ENCODE measurements around the gene ACTL7A.

The ACTL7A gene

DNA sequence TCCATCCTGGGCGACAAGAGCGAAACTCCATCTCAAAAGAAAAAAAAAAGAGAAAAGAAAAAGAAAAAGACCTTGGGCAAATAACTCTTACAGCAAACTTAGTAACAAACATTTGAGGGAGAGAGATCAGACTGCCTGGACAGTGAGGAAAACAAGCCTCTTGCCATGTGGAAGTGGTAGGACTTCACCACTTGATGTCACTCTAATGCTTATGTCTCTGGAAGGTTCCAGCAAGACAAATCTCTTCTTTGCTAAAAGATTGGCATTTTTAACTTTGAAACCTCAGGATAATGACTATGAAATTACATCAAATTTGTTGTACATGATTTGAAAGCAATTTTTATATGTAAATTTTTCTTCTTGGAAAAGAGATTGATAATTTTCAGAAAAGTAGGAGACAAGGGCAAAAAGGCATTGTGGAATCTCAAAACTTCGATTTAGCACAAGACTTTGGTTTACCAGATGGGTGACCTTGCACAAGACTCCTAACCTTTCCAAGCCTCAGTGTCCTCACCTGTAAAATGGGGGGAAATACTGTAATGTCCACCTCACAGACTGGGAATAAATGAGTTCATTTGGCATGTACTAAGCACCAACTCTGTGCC, 11.7 kb upstream of the ACTL7A start:
- DNase-seq (ENCODE audit: low spot score) = no peak

DNA sequence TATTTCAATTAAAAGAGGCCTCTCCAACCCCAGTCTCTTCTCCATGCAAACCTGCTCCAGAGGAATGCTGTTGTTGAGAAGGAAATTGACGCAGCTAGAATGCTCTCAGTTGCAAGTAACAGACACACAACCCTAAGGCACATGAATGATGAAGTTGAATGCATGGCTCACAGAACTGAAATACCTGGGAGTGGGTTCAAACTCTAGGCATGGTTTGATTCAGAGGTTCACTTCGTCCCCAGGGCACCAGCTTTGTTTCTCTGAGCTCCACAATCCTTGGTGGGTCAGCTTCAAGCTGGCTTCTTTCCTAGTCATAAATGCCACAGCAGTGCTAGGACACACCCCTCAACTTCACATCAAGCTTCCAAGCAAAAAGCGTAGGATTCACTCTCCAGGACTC, 10.9 kb upstream of the ACTL7A start:
- DNase-seq (ENCODE audit: low spot score) = no peak

DNA sequence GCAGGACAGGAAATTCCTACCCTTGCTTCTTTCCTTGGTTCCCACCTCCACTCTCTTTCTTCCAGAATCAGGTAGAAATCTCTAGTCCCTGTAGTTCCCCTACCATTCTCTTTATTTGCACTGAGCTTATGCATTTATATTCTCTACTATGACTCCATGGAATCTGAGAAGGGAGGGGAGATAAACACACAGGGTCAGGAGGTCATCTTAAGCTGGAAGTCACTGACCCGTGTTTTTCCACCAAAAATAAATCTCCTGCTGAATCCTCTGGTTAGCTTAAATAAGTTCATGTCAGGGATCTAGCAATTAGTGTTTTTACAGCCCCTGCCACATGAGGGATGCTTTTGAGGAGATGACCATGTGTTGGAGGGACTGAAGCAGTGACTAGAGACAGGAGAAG, 10.0 kb upstream of the ACTL7A start:
- DNase-seq (ENCODE audit: low spot score) = no peak

DNA sequence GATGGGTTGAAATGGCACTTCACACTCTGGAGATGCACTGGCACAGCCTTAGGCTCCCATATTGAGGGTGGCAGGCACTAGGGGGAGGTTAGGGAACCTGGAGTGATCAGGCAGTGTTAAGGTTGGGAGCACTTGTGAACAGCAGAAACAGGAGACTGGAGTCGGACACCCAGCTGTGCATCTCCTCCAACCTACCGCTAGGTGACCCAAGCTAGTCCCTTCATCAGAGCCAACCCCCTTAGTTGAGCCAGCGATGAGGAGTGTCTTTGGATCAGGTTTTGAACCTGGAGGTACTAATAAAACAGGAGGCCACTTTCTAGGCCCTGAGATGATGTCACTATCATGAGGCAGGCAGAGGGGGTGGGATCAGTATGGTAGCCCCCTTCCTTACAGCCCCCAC, 8.0 kb upstream of the ACTL7A start:
- DNase-seq (ENCODE audit: low spot score) = no peak

DNA sequence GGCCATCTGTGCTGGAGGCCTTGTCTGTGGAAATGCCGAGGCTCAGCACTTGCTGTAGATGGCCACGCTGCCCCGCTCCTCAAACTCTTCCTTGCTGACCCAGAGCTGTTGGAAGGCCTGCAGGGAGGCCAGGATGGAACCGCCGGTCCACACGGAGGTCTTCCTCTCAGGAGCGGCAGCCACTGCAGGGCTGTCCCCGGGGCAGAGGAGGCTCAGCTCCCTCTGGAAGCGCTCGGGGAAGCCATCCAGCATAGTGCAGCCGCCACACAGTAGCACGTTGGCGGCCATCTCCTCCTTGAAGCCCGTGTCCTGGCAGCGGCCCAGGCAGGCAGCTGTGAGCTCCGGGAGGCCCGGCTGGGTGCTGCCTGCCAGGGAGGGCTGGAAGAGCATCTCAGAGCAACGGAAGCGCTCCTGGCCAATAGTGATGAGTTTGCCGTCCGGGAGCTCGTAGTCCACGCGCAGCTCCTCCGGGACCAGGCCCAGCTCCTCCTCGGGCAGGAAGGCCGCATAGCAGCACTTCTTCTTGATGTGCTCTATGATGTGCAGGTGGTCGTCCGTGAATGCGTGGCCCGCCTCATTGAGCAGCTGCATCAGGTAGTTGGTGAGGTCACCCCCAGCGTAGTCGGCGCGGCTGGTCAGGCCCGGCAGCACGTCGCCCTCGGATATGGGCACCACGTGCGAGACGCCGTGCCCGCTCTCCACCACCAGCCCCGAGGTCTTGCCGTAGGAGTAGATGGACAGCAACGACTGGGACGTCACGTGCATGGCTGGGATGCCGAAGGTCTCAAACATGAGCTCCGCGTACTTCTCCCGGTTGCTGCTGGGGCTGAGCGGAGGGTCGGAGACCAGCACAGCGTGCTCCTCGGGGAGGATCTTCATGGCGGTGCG, 7.2 kb upstream of the ACTL7A start:
- no peak for DNase-seq (ENCODE audit: low spot score)

DNA sequence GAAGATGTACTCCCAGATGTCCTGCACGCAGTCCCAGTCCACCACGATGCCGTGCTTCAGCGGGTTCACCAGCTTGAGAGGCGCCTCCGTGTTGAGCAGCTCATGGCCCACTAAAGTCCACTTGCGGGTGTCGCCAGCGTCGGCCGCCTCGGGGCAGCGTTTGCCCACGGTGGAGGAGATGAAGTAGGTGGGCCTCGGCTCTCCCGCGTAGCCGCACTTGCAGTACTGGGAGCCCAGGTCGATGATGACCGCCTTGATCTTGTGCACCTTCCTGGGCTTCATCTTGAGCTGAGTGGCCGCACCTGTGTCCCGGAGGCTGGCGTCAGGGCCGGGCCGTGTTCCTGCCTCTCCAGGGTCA, 6.6 kb upstream of the ACTL7A start:
- no peak for DNase-seq (ENCODE audit: low spot score)

DNA sequence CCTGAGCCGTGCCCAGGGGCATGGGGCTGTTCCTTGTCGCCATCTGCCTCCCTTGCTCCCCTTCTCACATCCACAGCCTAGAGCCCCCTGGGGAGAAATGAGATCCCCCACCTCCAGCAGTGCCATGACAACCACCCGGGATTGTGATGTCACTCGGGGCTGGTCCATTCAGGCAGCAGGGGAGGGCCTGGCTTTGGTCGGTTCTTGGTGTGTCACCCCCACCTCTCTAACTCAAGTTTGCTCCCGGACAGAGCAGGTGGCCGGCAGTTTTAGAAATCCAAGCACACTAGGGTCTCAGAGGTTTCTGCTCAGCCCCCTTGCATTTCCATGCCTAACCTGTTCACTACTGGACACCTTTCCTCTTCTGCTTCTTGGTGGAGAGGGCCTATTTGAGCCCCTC, 6.2 kb upstream of the ACTL7A start, which contains the start of gene ACTL7B:
ACTL7B (minus strand) TSS at position 99 of the 400 bp plus-strand sequence; CDS start at position 43, 56 bp downstream.
- no peak for DNase-seq (ENCODE audit: low spot score)

DNA sequence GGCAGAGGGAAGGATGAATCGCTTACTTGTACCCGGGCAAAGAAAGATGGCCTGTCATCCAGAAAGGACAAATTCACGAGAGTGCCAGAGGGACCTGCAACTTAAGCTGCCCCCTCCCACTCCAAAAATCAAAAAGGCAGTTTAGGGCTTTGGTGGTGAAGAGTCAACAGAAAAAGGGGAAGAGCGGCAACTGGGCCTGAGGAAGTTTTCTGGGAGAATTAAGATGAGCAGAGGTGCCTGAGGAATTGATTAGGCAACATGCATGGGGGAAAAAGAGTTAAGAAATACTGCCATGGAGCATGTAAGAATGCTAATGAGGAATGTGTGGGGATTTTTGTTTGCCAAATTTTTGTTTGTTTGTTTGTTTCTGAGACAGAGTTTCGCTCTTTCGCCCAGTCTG, 4.5 kb upstream of the ACTL7A start:
- DNase-seq (ENCODE audit: low spot score) = no peak

DNA sequence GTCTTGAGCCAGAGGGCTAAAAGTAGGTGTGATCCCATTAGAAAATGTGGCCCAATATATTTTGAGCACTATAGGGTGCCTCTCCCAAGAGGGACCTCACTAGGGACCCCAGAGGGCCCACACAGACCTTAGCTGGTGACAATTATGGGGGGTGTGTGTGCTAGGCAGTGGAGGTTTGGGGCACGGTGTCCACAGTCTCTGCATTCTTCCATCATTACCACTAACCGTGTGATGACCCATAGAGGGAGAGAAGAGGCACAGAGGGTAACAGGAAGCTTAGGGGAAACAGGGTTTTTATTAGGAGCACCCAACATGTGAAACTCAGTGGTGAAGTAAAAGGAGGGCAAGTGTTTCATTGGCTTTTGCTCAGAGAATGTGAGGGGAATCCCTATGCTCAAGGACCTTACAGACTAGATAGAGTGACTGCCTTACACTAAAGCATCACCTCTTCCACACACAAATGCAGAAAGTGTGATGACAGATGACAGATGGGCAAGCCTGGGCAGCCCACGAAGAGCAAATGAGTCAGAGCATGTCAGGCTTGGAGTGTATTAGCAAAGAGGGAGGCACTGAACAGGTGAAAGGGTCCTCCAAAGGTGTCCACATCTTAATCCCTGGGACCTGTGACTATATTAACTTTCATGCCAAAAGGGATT, 2.5 kb upstream of the ACTL7A start:
- no peak for DNase-seq (ENCODE audit: low spot score)

DNA sequence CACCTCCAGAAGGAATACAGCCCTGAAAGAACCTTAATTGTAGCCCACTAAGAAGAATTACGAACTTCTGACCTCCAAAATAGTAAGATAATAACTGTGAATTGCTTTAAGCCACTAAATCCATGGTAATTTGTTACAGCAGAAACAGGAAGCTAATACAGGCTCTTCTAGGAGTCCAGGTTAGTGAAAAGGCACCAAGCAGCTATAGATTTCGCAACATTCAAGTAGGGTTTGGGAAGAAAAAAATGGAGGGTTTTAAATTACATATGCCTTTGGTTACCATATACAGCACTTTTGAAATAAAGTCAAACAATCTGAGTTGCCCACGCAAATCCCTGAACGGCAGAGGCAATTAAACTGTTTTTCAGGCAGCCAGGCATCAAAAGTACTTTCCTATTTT, 1.7 kb upstream of the ACTL7A start:
- DNase-seq (ENCODE audit: low spot score) = no peak

DNA sequence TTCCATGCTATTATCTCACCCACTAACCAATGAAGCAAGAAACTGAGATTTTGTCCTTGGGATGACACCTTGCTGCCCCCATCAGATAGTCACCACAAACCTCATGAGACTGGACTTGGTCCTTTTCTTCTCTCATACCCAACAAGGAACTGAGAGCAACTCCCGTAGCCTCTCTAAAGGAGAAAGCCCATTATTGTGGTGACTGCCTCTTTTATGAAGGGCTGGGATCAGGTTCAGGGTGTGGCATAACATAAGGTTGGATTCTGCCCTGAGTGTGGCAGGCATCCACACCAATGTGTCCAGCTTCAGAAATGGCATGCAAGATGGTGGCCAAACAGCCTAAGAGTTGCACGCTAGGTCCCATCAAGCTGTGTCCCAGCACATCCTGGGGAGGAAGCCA, 1.3 kb upstream of the ACTL7A start:
- DNase-seq (ENCODE audit: low spot score) = no peak

DNA sequence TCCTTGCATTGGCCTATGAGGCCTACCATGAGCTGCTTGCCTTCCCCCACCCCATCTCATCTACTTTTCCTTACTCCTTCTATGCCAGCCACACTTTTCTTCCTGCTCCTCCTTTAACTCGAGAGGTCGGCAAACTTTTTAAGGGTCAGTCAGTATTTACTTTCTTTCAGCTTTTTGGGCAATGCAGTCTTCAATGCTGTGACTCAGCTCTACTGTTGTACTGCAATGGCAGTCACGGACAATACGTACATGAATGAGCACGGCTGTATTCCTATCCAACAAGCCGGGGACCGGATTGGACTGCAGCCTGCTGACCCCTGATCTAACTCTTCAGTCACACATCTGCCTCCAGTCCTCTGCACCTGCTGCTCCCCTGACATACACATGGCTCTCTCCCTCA, 602 bp upstream of the ACTL7A start:
- no peak for DNase-seq (ENCODE audit: low spot score)

DNA sequence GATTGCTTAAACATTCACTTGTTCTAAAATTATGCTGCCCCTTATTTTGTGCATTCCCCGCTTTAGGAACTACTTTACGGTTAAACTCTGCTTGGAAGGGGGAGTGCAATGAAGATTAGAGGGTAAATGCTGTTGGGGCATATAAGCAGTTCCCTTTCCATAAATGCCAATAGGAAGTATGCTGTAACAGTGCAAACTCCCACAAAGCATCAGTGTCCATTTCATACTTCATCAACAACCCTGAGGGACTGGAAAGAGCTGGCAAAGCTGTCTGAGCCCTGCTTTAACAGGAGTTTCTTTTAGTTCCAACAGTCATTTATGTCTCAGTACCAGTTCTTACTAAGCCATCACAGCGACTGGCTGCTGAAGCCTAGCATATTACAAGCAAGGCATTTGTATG, 1.8 kb downstream of the ACTL7A start:
- no peak for DNase-seq (ENCODE audit: low spot score)

DNA sequence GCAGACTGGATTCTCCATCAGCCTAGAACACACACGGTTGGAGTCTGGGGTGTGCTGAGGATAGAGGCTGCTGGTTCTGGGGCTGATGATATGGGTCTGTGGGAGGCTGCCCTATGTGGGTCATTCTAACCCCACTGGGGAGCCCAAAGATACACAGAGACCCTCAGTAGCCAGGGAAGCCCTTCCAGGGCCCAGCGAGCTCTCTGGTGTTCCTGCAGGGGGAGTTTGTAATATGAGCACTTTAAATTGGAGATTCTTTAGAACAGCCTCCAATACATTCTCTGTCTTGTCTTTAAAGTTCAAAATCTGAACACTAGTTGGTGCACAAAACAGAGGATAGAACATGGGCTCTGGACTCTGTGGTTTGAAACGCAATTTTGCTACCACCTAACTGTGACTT, 2.4 kb downstream of the ACTL7A start:
- DNase-seq (ENCODE audit: low spot score) = no peak

DNA sequence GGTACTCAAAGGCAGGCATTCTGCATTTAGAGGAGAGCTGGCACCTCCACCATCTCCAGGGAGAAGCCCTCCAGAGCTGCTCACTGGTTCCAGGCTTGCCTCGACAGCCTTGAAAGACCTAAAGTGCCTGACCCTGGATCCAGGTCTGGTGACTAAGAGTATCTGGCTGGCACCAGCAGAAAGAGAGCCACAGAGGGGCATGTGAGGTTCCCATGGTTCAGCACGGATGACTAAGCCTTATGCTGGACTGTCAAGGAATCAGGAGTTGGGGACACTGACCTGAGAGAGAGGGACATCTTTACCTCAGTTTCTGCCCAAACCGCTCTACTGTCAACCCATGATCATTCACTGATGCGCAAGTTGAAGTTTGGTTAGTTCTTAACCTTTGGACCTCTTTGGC, 3.0 kb downstream of the ACTL7A start:
- no peak for DNase-seq (ENCODE audit: low spot score)

DNA sequence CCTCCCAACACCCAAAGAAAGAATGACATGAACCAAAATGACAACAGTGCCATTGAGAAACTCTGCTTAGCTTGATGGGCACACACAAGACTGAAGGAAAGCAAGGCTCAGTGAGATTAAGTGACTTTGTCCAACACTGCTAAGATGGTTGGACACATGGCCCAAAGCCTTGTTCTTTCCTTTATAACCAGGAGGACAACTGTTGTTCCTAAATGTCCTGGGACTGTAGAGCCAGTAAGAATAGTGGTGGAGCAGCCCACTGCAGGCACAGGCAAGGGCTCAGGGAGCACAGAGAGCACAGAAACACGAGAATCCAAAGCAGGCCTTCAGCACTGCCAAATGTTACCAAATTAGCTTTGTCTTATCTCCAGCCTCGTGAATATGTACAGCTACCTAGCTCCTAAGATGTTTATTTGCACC, 3.9 kb downstream of the ACTL7A start:
- DNase-seq (ENCODE audit: low spot score) = no peak

DNA sequence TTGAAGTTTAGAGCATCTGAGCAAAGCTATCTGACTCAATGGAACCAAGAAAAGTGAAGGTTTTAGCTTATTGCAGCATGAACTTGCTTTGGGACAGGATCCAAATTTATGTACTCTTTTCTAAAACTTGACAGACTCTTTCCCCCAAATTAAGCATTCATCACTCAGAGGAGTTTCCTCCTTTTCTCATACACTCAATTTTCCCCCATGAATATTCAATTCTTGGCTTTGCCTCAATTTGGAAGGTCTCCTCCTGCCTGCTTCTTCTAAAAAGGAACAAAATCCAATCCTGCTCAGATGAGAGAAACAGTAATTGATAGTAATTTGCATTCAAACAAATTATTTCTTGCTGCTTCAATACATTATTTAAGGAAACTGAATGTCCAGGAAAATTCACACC, 5.0 kb downstream of the ACTL7A start:
- no peak for DNase-seq (ENCODE audit: low spot score)

DNA sequence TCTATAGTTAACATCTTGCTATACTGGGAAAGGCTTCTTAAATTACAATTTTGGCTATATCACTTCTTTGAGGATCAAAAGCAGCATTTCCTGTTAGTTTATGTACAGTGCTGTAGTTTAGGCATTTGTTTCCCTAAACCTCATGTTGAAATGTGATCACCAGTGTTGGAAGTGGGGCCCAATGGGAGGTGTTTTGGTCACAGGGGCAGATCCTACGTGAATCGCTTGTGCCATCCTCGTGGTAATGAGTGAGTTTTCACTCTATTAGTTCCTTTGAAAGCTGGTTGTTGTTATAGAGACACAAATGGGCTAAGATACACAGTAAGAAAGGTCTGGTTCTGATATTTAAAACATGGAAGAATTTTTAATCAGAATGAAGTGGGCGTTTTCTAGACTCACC, 5.8 kb downstream of the ACTL7A start:
- DNase-seq (ENCODE audit: low spot score) = no peak

DNA sequence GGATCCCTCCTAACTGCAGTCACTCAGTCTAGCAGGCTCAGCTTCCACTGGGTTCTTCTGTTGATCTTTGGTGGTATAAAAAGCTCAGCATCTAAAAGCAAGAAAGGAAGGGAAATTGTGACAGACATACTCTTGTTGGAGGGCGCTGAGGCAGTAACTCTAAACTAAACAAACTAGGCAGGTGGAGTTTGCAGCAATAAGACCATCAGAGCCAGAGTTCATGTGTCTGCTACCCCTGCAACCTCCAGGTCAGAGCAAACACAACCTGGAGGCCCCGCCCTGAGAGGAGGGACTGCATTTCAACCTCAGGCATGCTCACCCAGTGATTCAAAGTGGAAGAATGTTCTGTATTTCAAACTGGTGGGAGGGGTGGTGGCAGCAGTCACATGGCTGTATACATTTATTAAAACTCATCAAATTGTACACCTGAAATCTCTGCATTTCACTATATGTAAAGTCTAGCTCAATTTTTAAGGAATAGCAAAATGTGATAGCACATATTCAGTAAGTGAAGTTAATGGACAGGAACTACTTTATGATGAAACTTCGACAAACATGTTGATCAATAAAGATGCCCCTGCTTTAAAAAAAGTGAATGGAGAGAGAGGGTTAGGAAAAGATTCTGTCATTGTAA, 7.1 kb downstream of the ACTL7A start:
- DNase-seq (ENCODE audit: low spot score) = peak; percentile 72

DNA sequence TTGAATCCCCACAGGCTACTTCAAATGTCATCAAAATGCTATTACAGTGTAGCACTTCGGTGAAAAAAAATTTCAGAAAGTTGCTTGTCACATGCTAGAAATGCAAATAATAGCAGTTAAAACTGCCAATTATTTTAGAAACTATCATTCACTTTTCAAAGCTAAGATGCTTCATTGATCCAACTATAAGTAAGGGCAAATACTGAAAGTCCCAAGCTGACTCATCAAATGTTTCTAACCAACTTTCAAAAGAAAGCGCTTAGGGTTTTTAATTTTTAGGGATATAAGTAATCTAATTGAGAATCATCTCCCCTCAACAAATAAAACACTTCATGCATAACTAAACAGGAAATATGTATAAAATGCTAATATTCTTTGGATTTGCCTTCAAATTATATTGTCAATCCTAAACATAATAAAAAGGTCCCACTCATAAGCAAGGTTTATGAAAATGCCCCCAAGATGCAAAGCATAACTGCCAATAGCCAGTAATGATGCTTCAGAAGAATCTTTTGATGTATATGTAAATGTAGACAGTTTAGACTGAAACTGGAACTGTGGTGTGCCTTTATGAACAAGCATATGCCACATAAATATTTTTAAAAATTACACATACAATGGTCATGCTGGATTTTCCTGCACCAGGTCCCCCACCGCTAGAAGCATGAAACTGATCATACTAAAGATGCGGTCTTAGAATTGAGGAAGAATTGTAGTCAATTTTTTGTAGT, 12.2 kb downstream of the ACTL7A start:
- no peak for DNase-seq (ENCODE audit: low spot score)

DNA sequence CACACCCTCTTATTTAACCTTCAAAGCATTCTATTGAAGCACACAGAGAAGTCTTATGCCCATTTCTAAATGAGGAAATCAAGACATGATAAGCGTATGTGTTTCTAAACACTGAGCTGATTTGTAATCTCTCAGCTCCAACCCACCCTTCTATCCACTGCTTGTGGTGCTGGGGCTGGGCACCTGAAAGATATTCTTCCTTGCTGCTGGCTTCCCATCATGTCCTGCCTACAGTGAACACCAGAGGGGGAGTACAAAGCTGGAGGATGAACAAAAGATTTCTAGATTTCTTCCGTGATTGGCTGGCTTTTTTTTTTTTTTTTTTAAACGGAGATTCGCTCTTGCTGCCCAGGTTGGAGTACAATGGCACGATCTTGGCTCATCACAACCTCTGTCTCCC, 14.4 kb downstream of the ACTL7A start:
- DNase-seq (ENCODE audit: low spot score) = no peak

DNA sequence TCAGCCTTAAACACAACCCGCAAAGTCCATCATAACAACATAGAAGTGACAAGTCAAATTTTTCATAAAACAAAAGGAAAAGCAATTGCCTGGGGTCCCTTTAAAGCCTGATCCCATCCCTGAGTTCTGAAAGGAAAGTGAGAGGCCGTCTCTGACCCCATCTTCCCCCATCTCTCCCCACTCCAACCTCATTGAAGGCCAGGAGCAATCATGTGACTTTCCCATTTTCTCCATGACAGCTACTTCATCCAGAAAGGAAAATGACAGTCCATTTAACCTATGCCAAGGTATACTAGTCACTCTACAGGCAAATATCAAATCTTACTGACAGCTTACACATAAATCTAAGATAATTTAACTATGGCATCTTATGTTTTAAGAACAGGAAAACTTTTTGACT, 15.5 kb downstream of the ACTL7A start:
- DNase-seq (ENCODE audit: low spot score) = no peak
